Vagina (tissue), 2 donors: ENCODE data around the gene NUP62. TPM values are rescaled to one million over a fixed set of nuclear protein-coding genes. Genes with fewer than 3 reads are reported as not detected.

Experiments
- DNase-seq, 2 donors: peaks; one replicate each; pipeline ENCODE4 v3.0.0-alpha.2; 2017; ENCODE audit errors: extremely low spot score in 2 of 2
- H3K27ac ChIP-seq: fragments of 200-600 bp; sonication (generic); one replicate; pipeline ENCODE4 v1.5.1; 2019
- H3K27me3 ChIP-seq: fragments of 200-600 bp; sonication (generic); one replicate; pipeline ENCODE4 v1.5.1; 2019
- H3K36me3 ChIP-seq, 2 donors: fragments of 200-600 bp; sonication (generic); one replicate each; pipeline ENCODE4 v1.5.1; 2017 to 2019
- H3K4me1 ChIP-seq: fragments of 200-600 bp; sonication (generic); one replicate; pipeline ENCODE4 v1.5.1; 2019
- H3K4me3 ChIP-seq, 2 donors: fragments of 200-600 bp; sonication (generic); 1 replicate in 1 of 2; 2 replicates in 1 of 2; pipeline ENCODE4 v1.5.1; 2016 to 2019
- H3K9me3 ChIP-seq: fragments of 200-600 bp; sonication (generic); one replicate; pipeline ENCODE4 v1.5.1; 2019
- POLR2A ChIP-seq, 2 donors: fragments of 450-650 bp; IDR thresholded peaks; one replicate each; pipeline ENCODE4 v1.6.1; 2017; ENCODE audit warnings: antibody characterized with exemption in 2 of 2, mild to moderate bottlenecking in 2 of 2, moderate library complexity in 2 of 2
- POLR2AphosphoS5 ChIP-seq, 2 donors: sonication (generic); formaldehyde crosslinking; IDR thresholded peaks; one replicate each; pipeline ENCODE4 v1.9.0; 2017; ENCODE audit warnings: antibody characterized with exemption in 2 of 2, mild to moderate bottlenecking in 2 of 2, low read depth in 1 of 2; ENCODE audit not compliant: insufficient read depth in 1 of 2
- intact Hi-C: fragments of 100-400 bp; cut with DNase I; formaldehyde crosslinking; loops from one replicate; pipeline ENCODE4 v1.15.1; 2023
- total RNA-seq: library from RNA; depleted of rRNA; stranded (reverse); fragments of >200 nt; gene quantifications from one replicate; pipeline ENCODE4 v1.2.3, GENCODE V29; 2016
- TF ChIP-seq, protein P1 (sequence below), 3 experiments: fragments of 450-650 bp in 2 of 3; fragments of 200-600 bp in 1 of 3; sonication (generic) in 1 of 3; IDR thresholded peaks; one replicate each; pipeline ENCODE4 v1.5.1; 2017 to 2019; ENCODE audit warnings: antibody characterized with exemption in 3 of 3, mild to moderate bottlenecking in 2 of 3, moderate library complexity in 2 of 3

The NUP62 gene
- total RNA-seq, 1 donor from 2014 or later, result 38.5 TPM

DNA sequence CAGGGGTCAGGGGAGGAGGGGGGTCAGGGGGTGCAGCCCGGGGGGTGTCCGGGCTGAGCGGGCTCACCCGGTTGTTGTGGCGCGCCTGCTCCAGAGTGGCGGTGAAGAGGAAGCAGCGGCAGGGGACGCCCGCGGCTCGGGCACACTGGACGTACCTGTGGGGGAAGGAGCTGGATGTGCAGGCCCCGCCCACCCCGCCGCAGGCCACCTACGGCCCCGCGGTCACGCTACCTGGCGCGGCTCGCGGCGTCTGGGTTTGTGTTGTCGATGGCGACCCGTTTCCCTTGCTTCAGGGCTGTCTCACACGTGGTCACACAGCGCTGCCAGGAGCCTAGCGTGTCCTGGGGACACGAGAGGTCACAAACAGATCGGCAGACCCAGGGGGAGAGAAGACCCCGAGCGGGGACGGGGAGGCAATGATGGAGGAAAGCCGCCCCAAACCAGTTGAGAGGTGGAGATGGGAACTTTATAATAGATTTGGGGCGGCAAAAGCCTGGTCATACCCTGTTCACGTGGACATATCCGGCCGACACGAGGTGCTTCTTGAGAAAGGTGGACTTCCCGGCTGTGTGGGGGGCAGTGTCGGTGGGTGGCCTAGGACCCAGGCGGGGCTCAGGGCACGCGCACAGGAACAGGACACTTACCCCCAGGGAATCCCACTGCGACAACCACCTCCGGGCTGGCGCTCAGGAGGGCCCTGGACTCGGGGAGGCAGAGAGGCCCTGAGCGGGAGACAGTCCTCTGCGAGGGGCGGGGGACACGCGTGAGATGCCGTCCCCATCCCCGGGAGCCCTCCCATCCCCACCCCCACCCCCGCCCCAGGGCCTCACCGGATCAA is 67.5 kb downstream of the NUP62 start:
- Histone ChIP-seq H3K36me3 (peaks cover 0 to 50% of the 10 kb centered on the region in 2 donors), H3K27me3 (no peaks in the 10 kb centered on the region), H3K4me1 (peaks cover 29% of the 10 kb centered on the region), H3K9me3 (no peaks in the 10 kb centered on the region), H3K4me3 (no peak overlapping the region), H3K27ac (peak overlapping the region; percentile 40)
- TF ChIP-seq, protein P1, sequence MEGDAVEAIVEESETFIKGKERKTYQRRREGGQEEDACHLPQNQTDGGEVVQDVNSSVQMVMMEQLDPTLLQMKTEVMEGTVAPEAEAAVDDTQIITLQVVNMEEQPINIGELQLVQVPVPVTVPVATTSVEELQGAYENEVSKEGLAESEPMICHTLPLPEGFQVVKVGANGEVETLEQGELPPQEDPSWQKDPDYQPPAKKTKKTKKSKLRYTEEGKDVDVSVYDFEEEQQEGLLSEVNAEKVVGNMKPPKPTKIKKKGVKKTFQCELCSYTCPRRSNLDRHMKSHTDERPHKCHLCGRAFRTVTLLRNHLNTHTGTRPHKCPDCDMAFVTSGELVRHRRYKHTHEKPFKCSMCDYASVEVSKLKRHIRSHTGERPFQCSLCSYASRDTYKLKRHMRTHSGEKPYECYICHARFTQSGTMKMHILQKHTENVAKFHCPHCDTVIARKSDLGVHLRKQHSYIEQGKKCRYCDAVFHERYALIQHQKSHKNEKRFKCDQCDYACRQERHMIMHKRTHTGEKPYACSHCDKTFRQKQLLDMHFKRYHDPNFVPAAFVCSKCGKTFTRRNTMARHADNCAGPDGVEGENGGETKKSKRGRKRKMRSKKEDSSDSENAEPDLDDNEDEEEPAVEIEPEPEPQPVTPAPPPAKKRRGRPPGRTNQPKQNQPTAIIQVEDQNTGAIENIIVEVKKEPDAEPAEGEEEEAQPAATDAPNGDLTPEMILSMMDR (IDR thresholded peaks at IDR 0.05), result no peak
- TF ChIP-seq POLR2AphosphoS5 (IDR thresholded peaks at IDR 0.05; ENCODE audit: insufficient read depth in 1 of 2, low read depth in 1 of 2) (no peak), POLR2A (IDR thresholded peaks at IDR 0.05) (no peak)
- intact Hi-C loops, result loop anchor here (5.0 kb wide), 1 partner anchor 44 kb away; the partner anchor contains the start of gene MED25
- DNase-seq, result no peak

DNA sequence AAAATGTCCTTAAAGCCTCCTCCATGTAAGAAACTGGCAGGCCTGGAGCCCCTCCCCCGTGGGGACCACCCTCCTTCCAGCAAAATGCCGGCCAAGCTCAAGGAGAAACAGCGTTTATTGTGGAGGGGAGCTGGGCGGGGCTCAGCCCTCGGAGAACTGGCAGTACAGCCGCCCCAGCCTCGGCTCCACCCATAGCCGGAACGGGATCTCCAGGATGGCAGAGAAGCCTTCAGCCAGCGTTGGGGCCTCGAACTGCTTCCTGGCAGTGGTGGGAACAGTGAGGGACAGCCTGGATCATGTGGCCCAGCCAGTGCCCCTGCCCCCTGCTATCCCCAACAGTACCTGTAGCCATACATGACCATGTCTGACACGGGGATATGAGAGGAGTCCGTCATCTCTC is 68.2 kb downstream of the NUP62 start:
- no peak for DNase-seq
- H3K27me3 ChIP-seq, result no peaks in the 10 kb centered on the region
- H3K9me3 ChIP-seq, result no peaks in the 10 kb centered on the region
- TF ChIP-seq, protein P1 (IDR thresholded peaks at IDR 0.05), result no peak
- TF ChIP-seq POLR2A (IDR thresholded peaks at IDR 0.05) (no peak), POLR2AphosphoS5 (IDR thresholded peaks at IDR 0.05; ENCODE audit: insufficient read depth in 1 of 2, low read depth in 1 of 2) (no peak)
- H3K27ac ChIP-seq, result peak overlapping the region; percentile 40
- no peak overlapping the region for H3K4me3 ChIP-seq
- H3K36me3 ChIP-seq, result peaks cover 0 to 56% of the 10 kb centered on the region in 2 donors
- peaks cover 23% of the 10 kb centered on the region for H3K4me1 ChIP-seq
- intact Hi-C loops, result loop anchor here (5.0 kb wide), 1 partner anchor 44 kb away; the partner anchor contains the start of gene MED25

DNA sequence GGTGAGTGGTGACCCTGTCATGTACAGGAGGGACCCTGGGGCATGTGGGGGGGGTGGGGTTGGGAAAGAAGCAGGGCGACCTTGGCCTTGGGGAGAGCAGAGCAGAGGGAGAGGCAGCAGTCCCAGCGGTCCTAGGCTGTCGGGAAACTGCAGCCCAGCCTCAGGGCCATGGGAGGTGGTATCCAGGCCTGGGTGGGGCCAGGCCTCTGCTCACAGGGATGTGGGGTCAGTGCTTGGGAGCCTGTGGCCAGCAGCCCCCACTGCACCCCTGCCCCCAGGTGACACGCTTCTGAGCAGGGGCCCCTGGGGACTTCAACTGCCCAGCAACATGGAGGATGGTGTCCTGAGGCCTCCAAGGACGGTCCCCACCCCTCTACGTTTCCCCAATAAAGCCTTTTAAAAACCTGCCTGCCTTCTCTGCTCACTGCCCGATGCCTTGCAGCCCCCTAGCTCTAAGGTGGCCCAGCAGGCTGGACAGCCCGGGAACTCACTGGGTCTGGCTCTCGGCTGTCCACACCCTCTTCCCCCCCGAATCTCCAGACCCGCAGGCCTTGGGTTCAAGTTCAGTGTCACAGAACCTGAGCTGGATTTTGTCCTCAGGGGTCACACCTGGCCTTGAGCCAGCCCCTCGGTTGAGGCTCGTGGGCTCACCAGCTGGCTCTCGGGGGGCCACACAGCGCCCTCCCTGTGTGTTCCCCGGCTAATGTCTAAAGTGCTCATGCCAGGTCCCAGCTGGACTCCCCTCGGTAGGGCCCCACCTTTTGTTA is 68.8 kb downstream of the NUP62 start:
- DNase-seq, result no peak
- Histone ChIP-seq H3K9me3 (no peaks in the 10 kb centered on the region), H3K36me3 (peaks cover 0 to 62% of the 10 kb centered on the region in 2 donors), H3K4me1 (peaks cover 17% of the 10 kb centered on the region), H3K4me3 (no peak overlapping the region), H3K27ac (peak overlapping the region; percentile 40), H3K27me3 (no peaks in the 10 kb centered on the region)
- TF ChIP-seq POLR2A (IDR thresholded peaks at IDR 0.05), result no peak
- TF ChIP-seq POLR2AphosphoS5 (IDR thresholded peaks at IDR 0.05; ENCODE audit: insufficient read depth in 1 of 2, low read depth in 1 of 2), result no peak
- TF ChIP-seq, protein P1 (IDR thresholded peaks at IDR 0.05), result no peak
- intact Hi-C loops, result loop anchor here (5.0 kb wide), 1 partner anchor 43 kb away; the partner anchor contains the start of gene MED25

DNA sequence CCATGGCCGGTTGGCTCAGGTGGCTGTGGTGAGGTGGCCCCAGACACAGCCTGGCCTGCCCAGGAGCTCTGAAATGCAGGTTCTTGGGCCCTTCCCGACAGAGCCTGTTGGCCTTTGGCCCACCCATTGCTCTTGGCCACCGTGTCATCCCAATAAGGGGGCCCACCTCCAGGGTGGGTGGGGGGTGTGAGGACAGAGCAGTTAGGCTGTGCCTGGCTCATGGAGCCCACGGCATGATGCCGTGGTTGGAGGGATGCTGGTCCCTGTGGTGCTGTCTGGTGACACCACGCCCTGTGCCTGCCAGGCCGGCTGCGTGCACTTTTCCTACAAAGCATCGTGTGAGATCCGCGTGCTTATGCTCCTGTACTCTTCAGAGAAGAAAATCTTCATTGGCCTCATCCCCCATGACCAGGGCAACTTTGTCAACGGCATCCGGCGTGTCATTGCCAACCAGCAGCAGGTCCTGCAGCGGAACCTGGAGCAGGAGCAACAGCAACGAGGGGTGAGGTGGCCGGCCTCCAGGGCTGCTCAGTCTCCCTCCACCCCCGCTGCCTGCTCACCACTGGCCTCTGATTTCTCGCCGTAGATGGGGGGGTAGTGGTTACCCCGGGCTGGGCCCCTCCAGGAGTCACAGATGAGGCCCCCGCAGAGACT is 69.5 kb downstream of the NUP62 start:
- H3K9me3 ChIP-seq, result no peaks in the 10 kb centered on the region
- TF ChIP-seq, protein P1 (IDR thresholded peaks at IDR 0.05), result no peak
- TF ChIP-seq POLR2AphosphoS5 (IDR thresholded peaks at IDR 0.05; ENCODE audit: insufficient read depth in 1 of 2, low read depth in 1 of 2), result no peak
- H3K4me1 ChIP-seq, result peaks cover 10% of the 10 kb centered on the region
- H3K4me3 ChIP-seq, result no peak overlapping the region
- intact Hi-C loops, result loop anchor here (5.0 to 10.0 kb wide), 2 partner anchors 43 to 105 kb away; partner anchors contain the start of gene MED25
- no peak overlapping the region for H3K27ac ChIP-seq
- no peaks in the 10 kb centered on the region for H3K27me3 ChIP-seq
- H3K36me3 ChIP-seq, result peaks cover 0 to 69% of the 10 kb centered on the region in 2 donors
- no peak for DNase-seq
